Liver (tissue), 9 donors: ENCODE measurements around the gene ALDH3B2. TPM values are rescaled to one million over a fixed set of nuclear protein-coding genes. Genes with fewer than 3 reads are reported as not detected.

Source experiments
- DNase-seq: peaks from one replicate; pipeline ENCODE4 v3.0.0-alpha.2; 2017; ENCODE audit warnings: low spot score
- H3K27ac ChIP-seq, 2 donors: one replicate each; pipeline ENCODE4 v1.7.0; 2013; ENCODE audit warnings: inconsistent platforms in 2 of 2, low read length in 2 of 2, control low read depth in 1 of 2, low read depth in 1 of 2, mild to moderate bottlenecking in 1 of 2
- H3K27me3 ChIP-seq, 4 donors: one replicate each; pipeline versions ENCODE4 v1.6.1 to v1.7.0; 2013; ENCODE audit warnings: low read length in 3 of 4, inconsistent platforms in 1 of 4, mild to moderate bottlenecking in 1 of 4, moderate library complexity in 1 of 4; ENCODE audit not compliant: control insufficient read depth in 4 of 4, insufficient read depth in 4 of 4
- H3K36me3 ChIP-seq, 4 donors: one replicate each; pipeline versions ENCODE4 v1.6.1 to v1.7.0; 2013; ENCODE audit warnings: low read length in 3 of 4, mild to moderate bottlenecking in 3 of 4, low read depth in 1 of 4, moderate library complexity in 1 of 4; ENCODE audit not compliant: control insufficient read depth in 4 of 4, insufficient read depth in 3 of 4
- H3K4me1 ChIP-seq, 4 donors: one replicate each; pipeline versions ENCODE4 v1.6.1 to v1.7.0; 2013; ENCODE audit warnings: low read length in 3 of 4, mild to moderate bottlenecking in 3 of 4, moderate library complexity in 1 of 4; ENCODE audit not compliant: control insufficient read depth in 4 of 4, insufficient read depth in 4 of 4
- H3K4me3 ChIP-seq, 3 donors: one replicate each; pipeline versions ENCODE4 v1.6.1 to v1.7.0; 2013; ENCODE audit warnings: low read length in 3 of 3, control low read depth in 1 of 3, low read depth in 1 of 3, mild to moderate bottlenecking in 1 of 3
- H3K9ac ChIP-seq, 2 donors: one replicate each; pipeline ENCODE4 v1.7.0; 2013; ENCODE audit warnings: low read length in 2 of 2, mild to moderate bottlenecking in 2 of 2, moderate library complexity in 2 of 2, control low read depth in 1 of 2, low read depth in 1 of 2
- H3K9me3 ChIP-seq, 4 donors: one replicate each; pipeline versions ENCODE4 v1.6.1 to v1.7.0; 2013; ENCODE audit warnings: low read length in 3 of 4; ENCODE audit not compliant: control insufficient read depth in 4 of 4
- EGR1 ChIP-seq, 2 donors: IDR thresholded peaks; 2 replicates each; pipeline ENCODE4 v1.6.1; 2016 to 2018; ENCODE audit warnings: antibody characterized with exemption in 2 of 2, low read depth in 2 of 2
- FOXA2 ChIP-seq: IDR thresholded peaks from 2 replicates; pipeline ENCODE4 v1.6.1; 2016; ENCODE audit warnings: antibody characterized with exemption
- GABPA ChIP-seq, 2 donors: IDR thresholded peaks in 1 of 2; conservative IDR thresholded peaks in 1 of 2; 2 replicates each; pipeline ENCODE4 v1.6.1; 2016; ENCODE audit warnings: antibody characterized with exemption in 2 of 2, mild to moderate bottlenecking in 1 of 2, moderate library complexity in 1 of 2
- HNF4A ChIP-seq, 2 donors: conservative IDR thresholded peaks; 2 replicates each; pipeline ENCODE4 v1.6.1; 2016; ENCODE audit warnings: antibody characterized with exemption in 2 of 2, mild to moderate bottlenecking in 2 of 2
- JUND ChIP-seq, 2 donors: IDR thresholded peaks; 2 replicates each; pipeline ENCODE4 v1.6.1; 2016; ENCODE audit warnings: antibody characterized with exemption in 2 of 2
- NR2F2 ChIP-seq: IDR thresholded peaks from 2 replicates; pipeline ENCODE4 v1.6.1; 2016; ENCODE audit warnings: antibody characterized with exemption
- RAD21 ChIP-seq, 2 donors: IDR thresholded peaks; 2 replicates each; pipeline ENCODE4 v1.6.1; 2016; ENCODE audit warnings: antibody characterized with exemption in 2 of 2, mild to moderate bottlenecking in 2 of 2
- RXRA ChIP-seq, 2 donors: IDR thresholded peaks; 2 replicates each; pipeline ENCODE4 v1.6.1; 2017 to 2018; ENCODE audit warnings: antibody characterized with exemption in 2 of 2, mild to moderate bottlenecking in 1 of 2
- TAF1 ChIP-seq: conservative IDR thresholded peaks from 2 replicates; pipeline ENCODE4 v1.6.1; 2016; ENCODE audit warnings: antibody characterized with exemption, mild to moderate bottlenecking
- YY1 ChIP-seq: IDR thresholded peaks from 2 replicates; pipeline ENCODE4 v1.6.1; 2016; ENCODE audit warnings: antibody characterized with exemption, mild to moderate bottlenecking
- WGBS: extraction: QIAGEN DNeasy Blood & Tissue Kit; methylation state at CpG from one replicate; pipeline ENCODE4 v1.1.7; 2013; 5-methylcytosine and 5-hydroxymethylcytosine counted together
- polyA plus RNA-seq, 2 donors: library from polyadenylated mRNA; stranded (reverse) in 1 of 2; unstranded in 1 of 2; fragments of 200-250 nt in 1 of 2; fragments of >200 nt in 1 of 2; fragmentation: Nextera tagmentation in 1 of 2; extraction: Ambion mirVana in 1 of 2; gene quantifications; one replicate each; pipeline versions ENCODE4 v1.2.1 to v1.2.3, GENCODE V29; 2013 to 2015
- total RNA-seq, 2 donors: library from RNA; depleted of rRNA; stranded (reverse); fragments of >200 nt; gene quantifications; one replicate each; pipeline ENCODE4 v1.2.3, GENCODE V29; 2014
- TF ChIP-seq, protein P1 (sequence below): IDR thresholded peaks from 2 replicates; pipeline ENCODE4 v1.6.1; 2016; ENCODE audit warnings: antibody characterized with exemption
- TF ChIP-seq, protein P2 (sequence below): IDR thresholded peaks from 2 replicates; pipeline ENCODE4 v1.6.1; 2016; ENCODE audit warnings: antibody characterized with exemption
- TF ChIP-seq, protein P3 (sequence below): fragments of 150-350 bp; IDR thresholded peaks from 2 replicates; pipeline ENCODE4 v1.5.1; 2017; ENCODE audit warnings: improper control_type of control experiment, low read depth, low read length; ENCODE audit not compliant: missing input control
- donor health status: healthy.
- donor health status: healthy.
- donor health status: healthy.
- donor health status: healthy.
- donor health status: healthy.

Gene ALDH3B2
- total and polyA plus RNA-seq, 4 donors, result not detected

DNA sequence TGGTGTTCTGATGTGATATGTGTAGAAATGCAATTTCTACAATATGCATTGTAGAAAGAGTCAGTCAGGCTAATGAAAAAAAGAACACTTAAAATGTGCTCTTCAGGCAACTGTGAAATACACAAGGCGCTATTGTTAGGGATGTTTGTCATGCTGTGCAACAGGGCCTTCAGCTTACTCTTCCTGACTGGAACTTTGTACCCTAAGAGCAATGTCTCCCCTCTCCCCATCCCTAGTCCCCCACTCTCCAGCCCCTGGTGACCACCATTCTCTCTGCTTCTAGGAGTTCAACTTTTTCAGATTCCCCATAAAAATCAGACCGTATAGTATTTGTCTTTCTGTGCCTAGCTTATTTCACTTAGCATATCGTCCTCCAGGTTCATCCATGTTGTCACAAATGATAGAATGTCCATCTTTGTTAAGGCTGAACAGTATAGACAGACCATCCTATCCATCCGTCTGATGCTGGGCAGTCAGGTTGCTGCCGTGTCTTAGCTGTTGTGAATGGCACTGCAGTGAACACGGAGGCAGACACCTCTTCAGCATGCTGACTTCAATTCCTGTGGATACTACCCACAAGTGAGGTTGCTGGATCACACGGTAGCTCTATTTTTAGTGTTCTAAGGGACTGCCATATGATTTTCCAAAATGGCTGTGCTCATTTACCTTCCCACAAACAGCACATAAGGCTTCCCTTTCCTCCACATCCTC lies 57.0 kb downstream of the ALDH3B2 start:
- TF ChIP-seq JUND (IDR thresholded peaks at IDR 0.05) (no peak), HNF4A (conservative IDR thresholded peaks at IDR 0.05) (peak in 1 of 2 donors; percentile 15)
- Histone ChIP-seq H3K27ac (no peak overlapping the region), H3K4me3 (no peak overlapping the region), H3K36me3 (peaks cover 0 to 3% (median 2%) of the 10 kb centered on the region in 4 donors), H3K9ac (no peak overlapping the region), H3K4me1 (peaks cover 3 to 25% (median 14%) of the 10 kb centered on the region in 4 donors), H3K9me3 (no peaks in the 10 kb centered on the region), H3K27me3 (no peaks in the 10 kb centered on the region)
- DNase-seq, result no peak
- WGBS, result 87% methylated on average over 7 of the region's 7 CpGs

DNA sequence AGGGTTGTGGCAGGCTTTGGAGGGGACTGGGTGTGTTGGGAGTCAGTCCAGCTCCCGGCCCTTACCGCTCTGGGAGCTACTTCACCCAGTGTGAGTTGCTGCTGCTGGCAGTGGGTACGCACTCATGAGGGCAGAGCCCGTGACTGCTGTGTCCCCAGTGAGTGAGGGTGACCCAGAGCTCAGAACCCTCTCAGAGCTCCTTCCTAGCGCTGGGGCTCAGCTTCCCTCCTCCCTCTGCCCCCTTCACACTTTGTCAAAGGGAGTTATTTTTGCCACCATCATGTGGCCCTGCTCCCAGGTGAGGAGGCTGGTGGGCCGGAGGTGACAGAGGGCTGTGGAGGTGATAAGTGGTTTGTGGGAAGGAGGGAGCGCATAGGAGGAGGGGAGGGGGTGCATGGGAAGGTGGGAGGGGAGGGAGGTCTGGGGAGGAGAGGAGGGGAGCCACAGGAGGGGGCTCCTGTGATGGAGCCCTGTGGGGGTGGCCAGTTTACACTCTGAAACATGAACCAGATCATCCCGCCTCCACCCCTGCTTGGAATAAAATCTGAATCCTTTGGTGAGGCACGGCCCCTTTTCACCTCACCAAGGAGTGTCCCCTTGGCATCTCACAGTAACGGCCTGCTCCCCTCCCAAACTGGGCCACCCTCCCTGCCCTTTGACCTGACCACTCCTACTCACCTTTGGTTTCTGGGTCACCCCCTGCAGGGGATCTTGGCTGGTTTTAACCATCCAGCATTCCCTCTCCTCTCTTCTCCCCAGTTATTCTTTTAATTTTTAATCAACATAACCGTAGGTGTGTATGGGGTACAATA lies 57.8 kb downstream of the ALDH3B2 start:
- peak; percentile 10 to 32 for TF ChIP-seq RXRA (IDR thresholded peaks at IDR 0.05)
- TF ChIP-seq HNF4A (conservative IDR thresholded peaks at IDR 0.05), result peak; percentile 14 to 24
- TF ChIP-seq NR2F2, result peak; percentile 27
- no peak for TF ChIP-seq GABPA (IDR thresholded peaks at IDR 0.05 in 1 of 2, conservative IDR thresholded peaks at IDR 0.05 in 1 of 2)
- TF ChIP-seq, protein P1, sequence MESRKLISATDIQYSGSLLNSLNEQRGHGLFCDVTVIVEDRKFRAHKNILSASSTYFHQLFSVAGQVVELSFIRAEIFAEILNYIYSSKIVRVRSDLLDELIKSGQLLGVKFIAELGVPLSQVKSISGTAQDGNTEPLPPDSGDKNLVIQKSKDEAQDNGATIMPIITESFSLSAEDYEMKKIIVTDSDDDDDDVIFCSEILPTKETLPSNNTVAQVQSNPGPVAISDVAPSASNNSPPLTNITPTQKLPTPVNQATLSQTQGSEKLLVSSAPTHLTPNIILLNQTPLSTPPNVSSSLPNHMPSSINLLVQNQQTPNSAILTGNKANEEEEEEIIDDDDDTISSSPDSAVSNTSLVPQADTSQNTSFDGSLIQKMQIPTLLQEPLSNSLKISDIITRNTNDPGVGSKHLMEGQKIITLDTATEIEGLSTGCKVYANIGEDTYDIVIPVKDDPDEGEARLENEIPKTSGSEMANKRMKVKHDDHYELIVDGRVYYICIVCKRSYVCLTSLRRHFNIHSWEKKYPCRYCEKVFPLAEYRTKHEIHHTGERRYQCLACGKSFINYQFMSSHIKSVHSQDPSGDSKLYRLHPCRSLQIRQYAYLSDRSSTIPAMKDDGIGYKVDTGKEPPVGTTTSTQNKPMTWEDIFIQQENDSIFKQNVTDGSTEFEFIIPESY, result no peak
- peaks cover 0 to 10% (median 5%) of the 10 kb centered on the region in 4 donors for H3K36me3 ChIP-seq
- 47% methylated on average over 11 of the region's 11 CpGs for WGBS
- no peak for DNase-seq
- H3K9ac ChIP-seq, result no peak overlapping the region
- no peaks in the 10 kb centered on the region for H3K9me3 ChIP-seq
- H3K27ac ChIP-seq, result no peak overlapping the region
- peaks cover 3 to 25% (median 14%) of the 10 kb centered on the region in 4 donors for H3K4me1 ChIP-seq
- H3K4me3 ChIP-seq, result no peak overlapping the region
- no peaks in the 10 kb centered on the region for H3K27me3 ChIP-seq

DNA sequence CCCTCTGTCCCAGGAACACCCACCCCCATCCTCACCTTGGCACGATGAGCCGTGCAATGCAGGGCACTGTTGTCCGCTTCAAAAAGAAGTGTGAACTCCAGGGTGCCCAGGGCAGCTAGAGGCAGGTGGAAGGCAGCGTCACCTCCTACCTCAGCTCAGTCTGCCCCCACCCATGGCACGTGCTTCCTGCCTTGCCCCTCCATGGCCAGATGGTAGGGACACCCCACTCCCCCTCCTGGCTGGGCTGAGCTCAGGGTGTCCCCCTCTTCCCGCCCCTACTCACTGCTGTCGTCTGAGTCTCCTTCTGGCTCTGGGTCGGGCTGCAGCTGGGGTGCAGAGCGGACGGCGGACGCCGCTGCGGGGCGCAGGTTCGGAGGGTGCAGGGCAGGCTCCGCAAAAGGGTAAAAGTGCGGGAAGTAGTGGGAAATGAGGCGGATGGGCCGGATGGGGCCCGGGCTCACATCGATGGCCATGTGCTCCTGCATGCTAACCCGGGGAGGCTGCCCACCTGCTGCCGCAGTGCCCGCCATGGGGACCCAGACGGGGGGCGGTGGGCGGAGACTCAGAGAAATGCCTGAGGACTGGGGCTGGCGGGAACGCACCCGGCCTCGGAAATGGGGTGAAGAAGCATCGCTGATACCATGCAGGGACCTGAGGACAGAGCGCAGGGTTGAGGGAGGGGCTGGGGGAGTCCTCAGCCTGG lies 58.5 kb downstream of the ALDH3B2 start:
- H3K4me3 ChIP-seq, result no peak overlapping the region
- H3K9ac ChIP-seq, result no peak overlapping the region
- no peak overlapping the region for H3K27ac ChIP-seq
- H3K4me1 ChIP-seq, result peaks cover 3 to 25% (median 14%) of the 10 kb centered on the region in 4 donors
- peaks cover 0 to 17% (median 8%) of the 10 kb centered on the region in 4 donors for H3K36me3 ChIP-seq
- H3K9me3 ChIP-seq, result no peaks in the 10 kb centered on the region
- TF ChIP-seq YY1 (no peak), EGR1 (IDR thresholded peaks at IDR 0.05; ENCODE audit: low read depth in 2 of 2) (no peak), JUND (IDR thresholded peaks at IDR 0.05) (no peak), GABPA (IDR thresholded peaks at IDR 0.05 in 1 of 2, conservative IDR thresholded peaks at IDR 0.05 in 1 of 2) (no peak), TAF1 (no peak), NR2F2 (no peak), FOXA2 (no peak), RAD21 (IDR thresholded peaks at IDR 0.05) (no peak)
- TF ChIP-seq, protein P2, sequence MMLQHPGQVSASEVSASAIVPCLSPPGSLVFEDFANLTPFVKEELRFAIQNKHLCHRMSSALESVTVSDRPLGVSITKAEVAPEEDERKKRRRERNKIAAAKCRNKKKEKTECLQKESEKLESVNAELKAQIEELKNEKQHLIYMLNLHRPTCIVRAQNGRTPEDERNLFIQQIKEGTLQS, result no peak
- TF ChIP-seq, protein P3, sequence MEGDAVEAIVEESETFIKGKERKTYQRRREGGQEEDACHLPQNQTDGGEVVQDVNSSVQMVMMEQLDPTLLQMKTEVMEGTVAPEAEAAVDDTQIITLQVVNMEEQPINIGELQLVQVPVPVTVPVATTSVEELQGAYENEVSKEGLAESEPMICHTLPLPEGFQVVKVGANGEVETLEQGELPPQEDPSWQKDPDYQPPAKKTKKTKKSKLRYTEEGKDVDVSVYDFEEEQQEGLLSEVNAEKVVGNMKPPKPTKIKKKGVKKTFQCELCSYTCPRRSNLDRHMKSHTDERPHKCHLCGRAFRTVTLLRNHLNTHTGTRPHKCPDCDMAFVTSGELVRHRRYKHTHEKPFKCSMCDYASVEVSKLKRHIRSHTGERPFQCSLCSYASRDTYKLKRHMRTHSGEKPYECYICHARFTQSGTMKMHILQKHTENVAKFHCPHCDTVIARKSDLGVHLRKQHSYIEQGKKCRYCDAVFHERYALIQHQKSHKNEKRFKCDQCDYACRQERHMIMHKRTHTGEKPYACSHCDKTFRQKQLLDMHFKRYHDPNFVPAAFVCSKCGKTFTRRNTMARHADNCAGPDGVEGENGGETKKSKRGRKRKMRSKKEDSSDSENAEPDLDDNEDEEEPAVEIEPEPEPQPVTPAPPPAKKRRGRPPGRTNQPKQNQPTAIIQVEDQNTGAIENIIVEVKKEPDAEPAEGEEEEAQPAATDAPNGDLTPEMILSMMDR, result no peak
- H3K27me3 ChIP-seq, result no peaks in the 10 kb centered on the region
- no peak for DNase-seq
- WGBS, result 40% methylated on average over 34 of the region's 34 CpGs
